Esophagus muscularis mucosa (tissue), 4 donors: ENCODE measurements around the gene RAB11FIP5.

ENCODE experiments used
- EP300 ChIP-seq: sonication (generic); formaldehyde crosslinking; IDR thresholded peaks from one replicate; pipeline ENCODE4 v1.6.1; 2017; ENCODE audit warnings: antibody characterized with exemption
- POLR2A ChIP-seq: fragments of 450-650 bp; IDR thresholded peaks from one replicate; pipeline ENCODE4 v1.6.1; 2017; ENCODE audit warnings: antibody characterized with exemption, moderate library complexity, mild to moderate bottlenecking, low read depth
- TF ChIP-seq, protein P1 (sequence below), 3 experiments: fragments of 200-600 bp in 2 of 3; fragments of 450-650 bp in 1 of 3; sonication (generic) in 2 of 3; IDR thresholded peaks; one replicate each; pipeline ENCODE4 v1.5.1; 2017 to 2019; ENCODE audit warnings: antibody characterized with exemption in 3 of 3, mild to moderate bottlenecking in 2 of 3, moderate library complexity in 1 of 3

DNA sequence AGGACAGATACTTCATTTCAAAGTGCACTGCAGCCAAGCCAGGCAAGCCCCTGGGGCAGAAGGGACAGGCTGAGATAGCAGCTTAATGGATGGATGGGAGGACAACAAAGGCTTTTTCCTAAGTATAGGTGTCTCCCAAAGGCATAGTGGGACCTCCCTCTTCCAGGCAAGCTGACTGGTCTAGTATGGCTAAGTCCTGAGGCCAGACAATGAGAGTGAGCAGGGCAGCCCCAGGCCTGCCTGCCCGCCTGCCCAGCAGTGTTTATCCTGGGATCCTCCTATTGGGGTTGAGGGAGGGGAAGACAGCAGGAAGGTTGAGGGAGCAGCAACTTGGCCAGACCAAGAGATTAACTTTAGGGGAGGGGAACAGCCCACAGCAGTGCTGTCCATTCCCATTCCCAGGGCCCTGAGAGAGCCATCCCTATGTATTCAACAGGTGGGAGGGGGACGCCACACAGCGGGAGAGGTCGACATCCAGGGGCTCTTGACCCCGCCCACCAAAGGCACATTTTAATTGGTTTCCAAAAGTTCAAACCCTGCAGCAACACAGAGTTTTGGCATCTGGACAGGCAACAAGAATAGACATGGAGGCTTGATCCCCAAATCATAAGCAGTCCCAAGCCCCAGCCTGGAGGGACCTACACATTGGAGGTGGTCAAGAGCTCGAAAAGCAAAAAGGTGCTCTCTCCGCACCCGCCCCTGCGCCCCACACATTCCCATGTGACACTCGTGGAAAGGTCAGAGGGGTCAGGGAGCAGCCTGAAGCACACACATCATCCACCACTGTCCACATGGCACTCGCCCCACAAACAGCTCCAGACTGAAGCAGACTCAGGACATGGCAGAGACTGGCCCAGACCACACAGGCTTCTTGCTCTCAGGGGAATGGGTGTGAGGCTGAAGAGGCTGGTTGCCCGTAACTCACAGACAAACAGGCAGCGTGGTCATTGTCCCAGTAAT, 38.4 kb downstream of the RAB11FIP5 start:
- TF ChIP-seq, protein P1, sequence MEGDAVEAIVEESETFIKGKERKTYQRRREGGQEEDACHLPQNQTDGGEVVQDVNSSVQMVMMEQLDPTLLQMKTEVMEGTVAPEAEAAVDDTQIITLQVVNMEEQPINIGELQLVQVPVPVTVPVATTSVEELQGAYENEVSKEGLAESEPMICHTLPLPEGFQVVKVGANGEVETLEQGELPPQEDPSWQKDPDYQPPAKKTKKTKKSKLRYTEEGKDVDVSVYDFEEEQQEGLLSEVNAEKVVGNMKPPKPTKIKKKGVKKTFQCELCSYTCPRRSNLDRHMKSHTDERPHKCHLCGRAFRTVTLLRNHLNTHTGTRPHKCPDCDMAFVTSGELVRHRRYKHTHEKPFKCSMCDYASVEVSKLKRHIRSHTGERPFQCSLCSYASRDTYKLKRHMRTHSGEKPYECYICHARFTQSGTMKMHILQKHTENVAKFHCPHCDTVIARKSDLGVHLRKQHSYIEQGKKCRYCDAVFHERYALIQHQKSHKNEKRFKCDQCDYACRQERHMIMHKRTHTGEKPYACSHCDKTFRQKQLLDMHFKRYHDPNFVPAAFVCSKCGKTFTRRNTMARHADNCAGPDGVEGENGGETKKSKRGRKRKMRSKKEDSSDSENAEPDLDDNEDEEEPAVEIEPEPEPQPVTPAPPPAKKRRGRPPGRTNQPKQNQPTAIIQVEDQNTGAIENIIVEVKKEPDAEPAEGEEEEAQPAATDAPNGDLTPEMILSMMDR (IDR thresholded peaks at IDR 0.05): no peak
- TF ChIP-seq POLR2A: no peak
- no peak for TF ChIP-seq EP300
